ENCODE results near the gene ATG16L1.

ATG16L1 gene

DNA sequence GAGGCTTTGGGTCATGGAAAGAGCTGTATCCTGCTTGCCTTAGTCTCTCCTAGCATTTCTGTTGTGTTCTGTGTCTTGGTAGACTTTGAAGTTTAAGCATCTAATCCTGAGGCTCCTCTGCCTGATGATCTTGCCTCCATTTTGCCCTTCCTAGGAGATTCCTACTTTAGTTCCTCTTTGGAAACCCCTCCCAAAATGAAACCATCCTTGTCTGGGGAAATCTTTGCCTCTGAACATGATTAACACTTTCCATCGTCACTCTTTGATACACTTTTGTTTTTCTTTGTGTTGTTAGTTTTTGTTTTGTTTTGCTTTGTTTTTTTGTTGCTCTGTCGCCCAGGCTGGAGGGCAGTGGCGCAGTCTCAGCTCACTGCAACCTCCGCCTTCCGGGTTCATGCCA is 9.2 kb downstream of the ATG16L1 start:
- no peak for DNase-seq (ENCODE audit: low spot score)

DNA sequence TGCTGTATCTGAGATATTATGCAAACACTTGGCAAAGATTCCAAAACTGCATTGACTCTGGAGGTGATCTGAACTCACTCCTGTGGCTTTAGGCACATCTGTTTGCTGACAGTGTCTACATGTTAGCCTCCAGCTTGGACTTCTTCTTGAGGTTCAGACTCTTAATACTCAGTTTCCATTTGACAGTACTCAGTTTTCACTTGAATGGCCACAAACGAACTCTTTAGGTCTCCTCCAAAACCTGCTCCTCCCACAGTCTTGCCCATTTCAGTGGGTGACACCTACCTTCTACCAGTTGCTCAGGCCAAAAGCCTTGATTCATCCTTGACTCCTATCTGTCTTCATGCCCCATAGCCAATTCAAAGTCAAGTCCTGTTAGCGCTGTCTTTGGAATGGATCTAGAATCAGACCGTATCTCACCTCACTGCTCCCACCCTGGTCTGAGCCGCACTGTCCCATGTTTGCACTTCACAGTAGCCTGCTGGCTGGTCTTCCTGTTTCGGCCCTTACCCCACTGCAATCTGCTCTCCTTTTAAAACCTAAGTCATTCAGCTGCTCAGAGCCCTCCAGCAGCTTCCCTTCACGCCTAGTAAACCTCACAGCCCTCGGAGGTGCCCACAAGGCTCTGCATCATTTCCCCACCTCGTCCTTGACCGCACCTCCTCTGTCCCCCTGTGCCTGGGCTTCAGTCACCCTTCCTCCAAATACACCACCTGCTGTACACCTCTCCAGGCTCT is 10.5 kb downstream of the ATG16L1 start:
- DNase-seq (ENCODE audit: low spot score) = no peak

DNA sequence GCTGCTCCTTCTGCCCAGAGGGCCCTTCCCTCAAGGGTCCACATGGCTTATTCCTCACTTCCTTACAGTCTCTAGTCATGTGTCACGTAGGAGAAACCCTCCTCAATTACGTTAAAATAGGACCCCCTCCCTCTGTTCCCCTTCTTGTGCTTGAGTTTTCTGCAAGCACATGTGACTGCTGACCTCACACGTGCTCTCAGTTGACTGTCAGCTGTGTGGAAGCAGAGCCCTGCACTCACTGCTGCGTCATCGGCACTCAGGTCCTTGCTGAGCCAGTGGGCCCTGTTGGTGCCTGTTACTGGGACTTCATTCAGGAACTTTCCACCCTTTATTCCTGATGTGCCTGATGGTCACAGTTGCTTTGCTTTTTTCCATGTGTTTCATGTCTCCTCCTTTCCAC is 11.1 kb downstream of the ATG16L1 start:
- DNase-seq (ENCODE audit: low spot score) = no peak

DNA sequence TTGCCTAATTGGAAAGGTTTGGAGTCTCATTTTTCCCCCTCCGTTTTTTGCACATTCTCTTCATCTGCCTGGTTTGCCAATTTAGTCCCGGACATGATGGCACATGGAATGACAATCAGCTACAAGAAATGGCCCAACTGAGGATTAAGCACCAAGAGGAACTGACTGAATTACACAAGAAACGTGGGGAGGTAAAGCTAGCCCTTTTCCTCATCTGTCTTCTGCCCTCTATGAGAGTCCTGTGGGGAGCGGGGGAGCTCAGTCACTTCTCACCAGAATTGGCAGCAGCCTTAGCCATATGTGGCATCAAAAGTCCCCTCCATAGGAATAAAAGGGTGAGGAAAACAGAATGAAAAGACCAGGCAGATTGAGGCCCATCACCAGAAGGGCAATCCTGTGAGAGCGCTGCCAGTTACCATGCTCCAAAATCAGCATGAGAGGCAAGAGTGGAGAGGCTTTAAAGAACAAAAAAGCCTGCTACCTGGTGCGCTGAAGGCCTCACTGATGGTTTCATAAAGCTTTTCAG is 11.6 kb downstream of the ATG16L1 start:
- DNase-seq (ENCODE audit: low spot score) = peak; percentile 55

DNA sequence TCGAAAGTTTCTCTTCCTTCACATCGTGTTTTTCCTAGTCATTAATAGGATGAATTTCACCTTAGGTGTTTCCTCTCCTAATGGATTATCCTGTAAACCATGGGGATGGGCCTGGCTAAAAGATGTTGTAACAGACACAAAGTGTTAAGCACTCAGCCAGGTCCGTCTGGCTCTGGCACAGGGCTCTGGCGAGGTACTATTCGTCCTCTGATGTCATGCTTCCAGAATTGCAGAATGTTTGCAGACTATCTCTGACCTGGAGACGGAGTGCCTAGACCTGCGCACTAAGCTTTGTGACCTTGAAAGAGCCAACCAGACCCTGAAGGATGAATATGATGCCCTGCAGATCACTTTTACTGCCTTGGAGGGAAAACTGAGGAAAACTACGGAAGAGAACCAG is 13.2 kb downstream of the ATG16L1 start:
- DNase-seq (ENCODE audit: low spot score) = peak; percentile 43

DNA sequence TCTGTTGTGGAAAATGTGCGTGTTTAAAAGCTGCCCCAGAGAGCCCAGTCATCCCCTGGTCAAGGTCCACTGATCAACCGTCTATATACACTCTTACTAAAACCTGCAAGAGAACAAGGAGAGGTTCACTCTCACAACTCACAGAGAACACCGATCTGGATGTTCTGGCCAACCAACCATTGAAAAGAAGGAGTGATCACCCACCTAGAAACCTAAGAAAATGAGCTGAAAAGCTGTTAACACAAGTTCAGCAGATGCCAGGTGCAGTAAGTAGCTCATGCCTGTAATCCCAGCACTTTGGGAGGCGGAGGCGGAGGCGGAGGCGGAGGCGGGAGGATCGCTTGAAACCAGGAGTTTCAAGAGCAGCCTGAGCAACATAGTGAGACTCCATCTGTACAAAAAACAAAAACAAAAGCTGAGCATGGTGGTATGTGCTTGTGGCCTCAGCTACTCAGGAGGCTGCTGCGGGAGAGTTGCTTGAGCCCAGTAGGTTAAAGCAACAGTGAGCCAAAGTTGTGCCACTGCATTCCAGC is 14.5 kb downstream of the ATG16L1 start:
- no peak for DNase-seq (ENCODE audit: low spot score)

DNA sequence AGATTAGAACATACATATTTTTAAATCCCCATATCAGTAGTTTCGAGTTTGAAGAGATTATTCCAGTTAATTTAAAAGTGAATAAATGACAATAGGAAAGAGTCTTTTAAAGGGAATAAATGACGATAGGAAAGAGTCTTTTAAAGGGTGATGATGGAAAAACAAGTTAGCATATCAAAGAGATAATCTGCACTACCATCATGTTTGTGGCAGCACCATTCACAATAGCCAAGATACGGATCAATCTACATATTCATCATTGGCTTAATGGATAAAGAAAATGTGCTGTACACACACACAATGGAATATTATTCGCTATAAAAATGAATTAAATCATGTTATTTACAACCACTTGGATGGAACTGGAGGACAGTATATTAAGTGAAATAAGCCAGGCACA is 15.0 kb downstream of the ATG16L1 start:
- DNase-seq (ENCODE audit: low spot score) = no peak

DNA sequence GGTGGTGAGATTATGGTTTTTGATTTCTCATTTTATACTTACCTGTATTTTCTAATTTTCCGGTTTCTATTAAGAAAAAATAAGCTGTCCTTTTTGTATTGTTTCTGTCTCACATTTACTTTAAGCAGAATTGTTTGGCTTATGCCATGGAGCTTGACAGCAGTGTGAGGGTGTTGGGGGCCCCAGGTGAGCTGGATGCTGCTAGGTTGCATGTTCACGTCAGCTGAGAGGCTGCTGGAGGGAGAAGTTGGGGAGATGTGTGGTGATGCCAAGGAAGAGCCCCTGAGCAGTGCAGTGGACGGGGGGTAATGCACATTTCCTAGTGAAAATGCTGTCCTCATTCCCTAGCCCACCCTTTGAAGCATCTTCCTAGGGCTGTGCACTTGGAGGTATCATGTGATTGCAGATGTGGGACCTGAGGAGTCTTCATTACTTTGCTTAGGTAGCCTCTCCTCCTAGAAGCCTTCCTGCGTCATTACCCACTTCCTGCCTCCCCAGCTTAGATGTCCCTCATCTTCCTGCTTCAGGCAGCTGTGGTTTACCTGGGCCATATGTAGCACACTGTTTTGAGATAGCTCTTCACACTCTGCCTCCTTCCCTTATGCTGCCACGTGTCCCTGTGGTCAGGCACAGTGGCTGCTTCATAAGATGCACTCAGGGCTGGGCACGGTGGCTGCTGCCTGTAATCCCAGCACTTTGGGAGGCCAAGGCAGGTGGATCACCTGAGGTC is 16.2 kb downstream of the ATG16L1 start:
- DNase-seq (ENCODE audit: low spot score) = no peak

DNA sequence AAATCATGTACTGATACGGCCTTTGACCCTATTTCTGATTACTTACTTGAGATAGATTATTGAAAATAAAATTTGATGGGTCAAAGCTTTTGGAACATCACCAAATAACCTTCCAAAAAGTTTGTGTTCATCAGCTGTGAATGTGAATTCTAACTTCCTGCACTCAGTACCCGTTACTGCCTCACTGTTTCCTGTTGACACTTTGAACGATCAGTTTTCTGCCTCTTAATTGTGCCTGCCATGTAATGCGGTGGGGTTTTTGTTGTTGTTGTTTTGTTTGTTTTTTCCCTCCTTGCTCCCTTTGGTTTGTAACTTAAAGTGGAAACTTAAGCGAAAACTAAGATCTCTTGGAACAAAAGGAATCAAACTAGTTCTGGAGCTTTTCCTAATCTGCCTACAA is 18.9 kb downstream of the ATG16L1 start:
- DNase-seq (ENCODE audit: low spot score) = no peak

DNA sequence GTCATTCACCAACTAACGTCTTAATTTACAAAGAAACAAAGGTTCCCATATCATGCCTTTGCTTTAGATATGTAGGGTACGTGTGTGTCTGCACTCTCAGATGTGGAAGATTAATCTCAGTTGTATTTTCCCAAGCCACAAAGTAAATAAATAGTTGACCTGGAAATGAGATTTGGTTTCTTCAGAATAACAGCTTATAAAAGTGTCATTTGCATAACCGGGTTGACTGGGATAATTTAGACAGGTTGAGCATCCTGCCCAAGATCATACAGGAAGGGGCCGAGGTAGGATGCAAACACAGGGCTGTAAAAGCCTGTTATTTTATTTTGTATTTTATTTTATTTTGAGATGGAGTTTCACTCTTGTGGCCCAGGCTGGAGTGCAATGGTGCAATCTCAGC is 19.5 kb downstream of the ATG16L1 start:
- no peak for DNase-seq (ENCODE audit: low spot score)

DNA sequence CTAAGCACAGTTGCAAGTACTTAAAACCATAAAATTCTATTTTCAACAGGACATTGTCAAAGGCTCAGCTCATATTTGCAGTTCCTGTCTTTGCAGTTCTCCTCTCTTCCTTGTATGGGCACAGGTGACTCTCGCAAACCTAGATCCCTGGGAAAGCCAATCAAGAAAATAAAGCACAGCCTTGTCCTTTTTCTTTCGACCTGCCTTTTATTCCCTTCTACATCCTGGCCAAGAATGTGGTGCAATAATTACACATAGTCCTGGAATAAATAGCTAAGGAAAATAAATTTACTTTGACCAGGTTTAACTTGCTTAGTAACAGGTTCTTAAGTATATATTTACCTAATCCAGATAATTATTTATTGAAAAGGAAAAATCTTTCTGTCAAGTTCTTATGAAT is 20.2 kb downstream of the ATG16L1 start:
- DNase-seq (ENCODE audit: low spot score) = no peak

DNA sequence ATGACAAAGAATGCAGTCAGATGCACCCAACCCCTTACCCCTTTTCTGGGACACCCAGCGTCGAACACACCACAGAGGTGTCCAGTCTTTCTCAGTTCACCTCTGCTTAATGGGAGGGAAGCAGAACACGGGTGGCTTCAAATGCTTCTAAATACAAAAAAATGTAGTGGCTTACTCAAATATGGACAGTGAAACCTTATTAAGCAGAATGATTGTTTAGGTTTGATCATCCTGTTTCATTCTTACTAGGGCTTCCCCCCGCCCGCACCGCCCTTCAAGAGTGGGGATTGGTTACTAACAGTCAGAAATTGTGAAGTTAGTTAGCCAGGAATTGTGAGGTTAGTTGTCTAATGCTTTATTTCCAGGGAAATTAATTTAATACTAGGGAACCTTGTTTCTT is 21.6 kb downstream of the ATG16L1 start:
- DNase-seq (ENCODE audit: low spot score) = no peak

DNA sequence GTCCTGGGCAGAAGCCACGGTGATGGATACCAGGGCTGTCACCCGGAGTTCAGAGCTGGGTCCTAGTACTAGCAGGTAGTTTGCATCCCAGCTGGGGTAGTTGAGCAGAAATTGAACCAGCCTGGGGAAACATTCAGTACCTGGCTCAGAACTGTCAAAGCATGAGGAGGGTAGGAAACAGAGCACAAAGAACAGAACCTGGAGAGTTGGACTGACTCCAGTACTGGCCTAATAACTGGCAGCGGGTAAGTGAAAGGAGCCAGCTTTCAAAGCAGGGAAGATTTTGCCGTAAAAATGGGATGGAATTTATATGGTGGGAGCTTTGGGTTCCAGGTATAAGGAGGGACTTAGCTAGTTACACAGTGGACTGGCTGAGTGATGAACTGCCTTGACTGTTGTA is 23.8 kb downstream of the ATG16L1 start:
- peak; percentile 71 for DNase-seq (ENCODE audit: low spot score)

DNA sequence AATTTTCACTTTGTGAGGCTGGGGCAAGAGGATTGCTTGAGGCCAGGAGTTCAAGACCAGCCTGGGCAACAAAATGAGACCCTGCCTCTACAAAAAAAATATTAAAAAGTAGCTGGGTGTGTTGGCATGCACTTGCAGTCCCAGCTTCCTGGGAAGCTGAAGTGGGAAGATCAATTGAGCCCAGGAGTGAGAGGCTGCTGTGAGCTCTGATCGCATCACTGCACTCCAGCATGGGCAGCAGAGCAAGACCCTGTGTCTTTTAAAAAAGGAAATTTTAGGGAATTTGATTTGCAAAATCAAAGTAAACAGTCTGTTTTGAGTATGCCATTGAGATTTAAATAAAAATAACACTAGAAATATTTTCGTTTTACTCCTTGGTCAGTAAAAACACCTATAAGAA is 27.4 kb downstream of the ATG16L1 start:
- no peak for DNase-seq (ENCODE audit: low spot score)

DNA sequence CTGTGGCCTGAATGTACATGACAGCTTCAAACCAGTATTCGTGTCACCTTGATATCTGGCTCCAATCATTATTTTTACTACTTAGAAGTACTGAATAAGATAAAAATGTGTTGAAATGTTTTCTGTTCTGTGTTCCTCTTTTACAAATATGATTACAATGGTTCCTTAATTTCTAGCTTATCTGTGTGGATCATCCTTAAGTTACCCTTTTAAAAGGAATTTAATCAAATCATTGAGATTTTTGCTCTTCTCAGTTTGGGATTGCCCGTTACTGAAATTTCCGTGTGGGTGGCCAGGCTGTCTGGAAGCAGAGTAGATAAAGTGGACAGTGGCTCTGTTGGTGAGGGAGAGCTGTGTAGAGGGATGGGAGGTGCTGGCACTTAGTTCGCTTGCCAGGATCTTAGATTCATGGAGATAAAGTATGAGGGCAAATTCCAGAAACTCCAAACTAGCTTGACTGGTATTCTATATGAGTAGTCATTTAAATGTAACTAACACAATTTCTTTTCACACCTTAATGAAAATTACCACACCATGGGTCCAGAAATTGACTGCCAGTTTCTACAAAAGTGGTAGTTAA is 28.7 kb downstream of the ATG16L1 start:
- no peak for DNase-seq (ENCODE audit: low spot score)

DNA sequence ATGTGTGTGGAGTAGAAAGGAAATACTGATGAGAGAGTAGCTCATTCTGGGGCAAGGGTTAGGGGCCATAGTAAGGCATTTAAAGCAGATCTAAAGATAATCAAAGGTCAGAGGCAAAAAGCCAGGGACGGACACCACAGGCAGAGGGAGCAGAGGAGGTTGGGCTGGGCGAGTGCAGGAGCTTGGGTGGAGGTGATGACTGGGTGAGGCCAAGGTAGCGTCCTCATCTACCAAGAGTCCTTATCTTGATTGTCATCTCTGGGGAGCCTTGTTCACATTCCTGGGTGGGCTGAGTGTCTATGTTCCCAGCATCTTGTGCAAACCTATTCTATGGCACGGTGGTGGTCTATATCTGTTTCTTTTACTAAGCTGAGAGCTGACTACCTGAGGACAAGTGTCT is 30.1 kb downstream of the ATG16L1 start:
- DNase-seq (ENCODE audit: low spot score) = no peak

DNA sequence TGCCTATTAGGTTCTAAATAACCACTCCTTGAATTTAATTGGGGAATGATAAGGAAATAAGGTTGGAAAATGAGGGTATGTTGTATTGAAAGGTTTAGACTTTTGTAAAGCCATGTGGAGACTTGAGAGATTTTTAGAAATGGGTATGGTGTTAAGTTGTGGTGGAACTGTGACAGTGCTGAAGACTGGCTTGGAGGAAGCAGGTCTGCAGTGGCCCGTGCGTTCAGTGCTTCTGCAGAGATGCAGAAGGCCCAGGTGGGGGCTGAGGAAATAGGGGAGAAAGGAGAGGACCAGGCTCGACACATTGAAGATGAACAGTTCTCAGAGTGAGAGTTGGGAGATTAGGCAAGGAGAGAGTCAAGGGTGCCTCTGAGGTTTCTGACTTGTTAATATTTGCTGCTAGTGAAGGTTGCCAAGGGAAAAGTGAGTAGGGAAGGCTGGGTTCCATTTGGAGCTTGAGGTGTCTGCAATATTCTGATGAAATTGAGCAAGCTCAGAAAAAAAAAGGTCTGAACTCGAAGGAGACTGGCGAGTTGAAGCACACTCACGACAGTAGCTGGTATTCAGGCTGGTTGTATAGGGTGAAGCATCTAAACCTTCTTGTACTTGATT is 30.6 kb downstream of the ATG16L1 start:
- DNase-seq (ENCODE audit: low spot score) = no peak

DNA sequence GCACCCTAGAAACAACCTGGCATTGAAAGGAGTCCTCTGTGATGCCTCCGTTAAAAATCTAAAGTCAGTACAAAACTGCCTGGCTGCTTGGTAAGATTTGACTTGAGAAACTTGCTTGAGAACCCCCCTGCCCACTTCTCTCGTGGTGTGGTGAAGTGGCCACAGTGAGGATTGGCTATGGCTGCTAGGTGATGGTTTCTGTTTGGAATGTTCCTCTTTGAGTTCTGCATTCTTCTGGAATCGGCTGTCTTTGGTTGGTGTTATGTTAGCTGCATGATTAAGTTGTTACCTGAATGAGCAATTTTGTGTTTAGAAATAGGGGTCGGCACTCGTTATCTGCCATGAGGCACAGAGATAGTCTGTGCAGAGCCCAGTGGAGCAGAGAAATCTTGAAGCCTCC is 34.4 kb downstream of the ATG16L1 start:
- DNase-seq (ENCODE audit: low spot score) = no peak

DNA sequence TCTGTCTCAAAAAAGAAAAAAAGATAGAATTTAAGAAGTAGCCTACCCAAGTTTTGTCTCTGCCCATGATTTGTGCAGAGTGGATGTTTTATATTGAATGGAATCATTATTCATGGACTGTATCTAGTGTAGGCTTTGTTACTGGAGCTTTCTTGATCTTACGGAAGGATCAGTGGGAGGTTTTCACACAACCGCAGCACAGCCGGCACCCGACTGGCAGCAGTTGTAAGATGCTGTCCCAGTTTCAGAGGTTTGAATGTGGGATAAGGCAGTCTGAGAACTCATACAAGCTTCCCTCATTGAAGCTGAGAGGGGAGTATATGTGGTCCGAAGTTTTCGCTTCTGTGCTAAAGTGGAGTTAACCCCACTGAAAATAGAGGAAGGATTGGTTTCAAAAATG is 36.4 kb downstream of the ATG16L1 start:
- DNase-seq (ENCODE audit: low spot score) = no peak

DNA sequence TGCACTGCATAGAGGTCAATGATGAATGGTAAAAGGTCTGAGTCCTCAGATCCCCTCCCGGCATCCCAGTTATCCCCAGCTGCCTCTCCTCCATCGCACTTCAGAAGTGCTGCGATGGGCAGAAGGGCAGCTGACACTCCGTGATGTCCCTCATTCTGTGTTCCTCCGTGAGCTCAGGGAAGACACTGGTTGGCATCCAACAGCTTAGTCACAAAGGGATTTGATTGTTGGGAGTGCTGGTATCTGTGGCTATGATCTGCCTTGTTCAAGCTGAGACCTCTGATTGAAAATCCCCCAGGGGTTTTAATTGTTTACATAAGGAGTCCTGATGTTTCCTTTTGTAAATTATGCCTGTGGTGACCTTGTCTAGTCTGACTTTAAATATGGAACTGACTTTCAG is 37.2 kb downstream of the ATG16L1 start:
- DNase-seq (ENCODE audit: low spot score) = no peak

DNA sequence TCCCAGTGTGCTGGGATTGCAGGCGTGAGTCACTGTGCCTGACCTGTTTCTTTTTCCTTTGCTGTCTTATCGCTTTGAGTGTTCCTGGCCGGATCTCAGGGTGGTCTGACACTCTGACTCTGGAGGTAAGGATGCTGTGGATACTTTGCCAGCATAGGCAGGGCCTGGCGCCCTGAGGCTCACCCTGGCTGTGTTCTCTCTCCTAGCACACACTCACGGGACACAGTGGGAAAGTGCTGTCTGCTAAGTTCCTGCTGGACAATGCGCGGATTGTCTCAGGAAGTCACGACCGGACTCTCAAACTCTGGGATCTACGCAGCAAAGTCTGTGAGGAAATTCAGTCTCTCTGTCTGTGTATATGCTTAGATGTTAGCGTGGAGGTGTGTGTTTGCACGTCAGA is 38.2 kb downstream of the ATG16L1 start:
- no peak for DNase-seq (ENCODE audit: low spot score)

DNA sequence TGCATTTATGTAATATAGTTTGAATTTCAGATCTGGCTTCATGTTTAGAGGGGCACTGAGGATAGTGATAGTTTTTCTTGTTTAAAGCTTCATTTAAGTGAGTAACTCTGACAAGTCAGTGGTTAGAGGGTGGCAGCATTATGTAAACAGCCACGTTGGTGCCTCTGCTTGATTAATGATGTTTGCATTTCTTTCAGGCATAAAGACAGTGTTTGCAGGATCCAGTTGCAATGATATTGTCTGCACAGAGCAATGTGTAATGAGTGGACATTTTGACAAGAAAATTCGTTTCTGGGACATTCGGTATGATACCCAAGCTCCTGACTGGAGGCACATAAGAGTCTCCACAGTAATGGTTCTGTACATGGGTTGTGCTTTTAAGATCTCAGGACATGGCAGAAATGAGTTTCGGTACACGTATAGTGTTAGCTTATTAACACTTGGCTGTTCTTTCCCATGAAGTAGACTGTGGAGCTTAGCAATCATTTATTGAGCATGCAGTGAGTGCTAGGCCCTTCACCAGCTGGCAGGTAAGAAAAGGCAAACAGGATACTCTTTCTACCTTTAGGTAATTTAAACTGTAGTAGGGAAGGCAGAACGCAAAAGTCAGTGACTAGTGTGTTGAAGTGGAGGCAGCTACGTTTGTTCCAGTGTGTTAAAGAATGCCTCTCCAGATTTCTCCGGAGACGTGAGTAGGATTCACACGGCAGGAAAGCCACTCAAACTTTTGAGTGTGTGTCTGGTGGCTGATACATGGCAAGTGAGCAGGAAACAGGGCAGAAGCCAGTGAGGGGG is 38.8 kb downstream of the ATG16L1 start:
- DNase-seq (ENCODE audit: low spot score) = no peak

Data from cerebellar cortex (tissue), 1 donor.